ENCODE measurements around the gene UNC5C.

UNC5C gene

DNA sequence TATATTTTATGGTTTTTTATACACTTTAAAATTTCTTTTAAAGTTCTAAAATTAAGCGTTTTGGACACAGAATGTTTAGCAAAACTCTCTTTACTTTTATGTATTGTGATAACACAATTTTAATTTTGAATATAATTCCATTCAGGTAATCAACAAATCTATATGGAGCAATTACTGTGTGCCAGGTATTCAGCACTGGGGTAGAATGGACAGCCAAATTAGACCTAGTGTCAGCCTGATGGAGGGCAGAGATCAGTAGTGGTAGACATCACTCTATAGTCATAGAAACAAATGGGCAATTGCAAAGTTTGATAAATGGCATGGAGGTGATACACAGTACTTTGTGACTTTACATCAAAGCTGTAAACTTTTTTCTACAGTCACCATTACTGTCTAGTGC is 41.8 kb upstream of the UNC5C start:
- no peaks in the 10 kb centered on the region for H3K36me3 ChIP-seq (ENCODE audit: low read depth)
- H3K9me3 ChIP-seq (ENCODE audit: severe bottlenecking), result no peaks in the 10 kb centered on the region
- no peak overlapping the region for H3K27ac ChIP-seq (ENCODE audit: poor library complexity, severe bottlenecking)
- ATAC-seq (ENCODE audit: low read depth) (no peak), DNase-seq (ENCODE audit: low spot score) (no peak)
- H3K4me1 ChIP-seq (ENCODE audit: insufficient read depth, poor library complexity, severe bottlenecking), result peaks cover 2% of the 10 kb centered on the region
- no peaks in the 10 kb centered on the region for H3K27me3 ChIP-seq (ENCODE audit: insufficient read depth, poor library complexity, severe bottlenecking)
- TF ChIP-seq, protein P1, sequence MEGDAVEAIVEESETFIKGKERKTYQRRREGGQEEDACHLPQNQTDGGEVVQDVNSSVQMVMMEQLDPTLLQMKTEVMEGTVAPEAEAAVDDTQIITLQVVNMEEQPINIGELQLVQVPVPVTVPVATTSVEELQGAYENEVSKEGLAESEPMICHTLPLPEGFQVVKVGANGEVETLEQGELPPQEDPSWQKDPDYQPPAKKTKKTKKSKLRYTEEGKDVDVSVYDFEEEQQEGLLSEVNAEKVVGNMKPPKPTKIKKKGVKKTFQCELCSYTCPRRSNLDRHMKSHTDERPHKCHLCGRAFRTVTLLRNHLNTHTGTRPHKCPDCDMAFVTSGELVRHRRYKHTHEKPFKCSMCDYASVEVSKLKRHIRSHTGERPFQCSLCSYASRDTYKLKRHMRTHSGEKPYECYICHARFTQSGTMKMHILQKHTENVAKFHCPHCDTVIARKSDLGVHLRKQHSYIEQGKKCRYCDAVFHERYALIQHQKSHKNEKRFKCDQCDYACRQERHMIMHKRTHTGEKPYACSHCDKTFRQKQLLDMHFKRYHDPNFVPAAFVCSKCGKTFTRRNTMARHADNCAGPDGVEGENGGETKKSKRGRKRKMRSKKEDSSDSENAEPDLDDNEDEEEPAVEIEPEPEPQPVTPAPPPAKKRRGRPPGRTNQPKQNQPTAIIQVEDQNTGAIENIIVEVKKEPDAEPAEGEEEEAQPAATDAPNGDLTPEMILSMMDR (IDR thresholded peaks at IDR 0.05; ENCODE audit: poor library complexity, severe bottlenecking), result no peak
- H3K4me3 ChIP-seq (ENCODE audit: severe bottlenecking), result no peak overlapping the region

GRCh38 chr4:95585016-95585695 is 36.4 kb upstream of the UNC5C start:
- H3K36me3 ChIP-seq (ENCODE audit: low read depth), result no peaks in the 10 kb centered on the region
- H3K27ac ChIP-seq (ENCODE audit: poor library complexity, severe bottlenecking), result no peak overlapping the region
- TF ChIP-seq, protein P1 (IDR thresholded peaks at IDR 0.05; ENCODE audit: poor library complexity, severe bottlenecking), result no peak
- H3K4me3 ChIP-seq (ENCODE audit: severe bottlenecking), result no peak overlapping the region
- H3K4me1 ChIP-seq (ENCODE audit: insufficient read depth, poor library complexity, severe bottlenecking), result peaks cover 11% of the 10 kb centered on the region
- H3K9me3 ChIP-seq (ENCODE audit: severe bottlenecking), result no peaks in the 10 kb centered on the region
- no peaks in the 10 kb centered on the region for H3K27me3 ChIP-seq (ENCODE audit: insufficient read depth, poor library complexity, severe bottlenecking)
- DNase-seq (ENCODE audit: low spot score), result no peak
- ATAC-seq (ENCODE audit: low read depth), result peak; percentile 76

- DNase-seq (ENCODE audit: low spot score) (no peak), ATAC-seq (ENCODE audit: low read depth) (no peak)
- Histone ChIP-seq H3K36me3 (ENCODE audit: low read depth) (no peaks in the 10 kb centered on the region), H3K27me3 (ENCODE audit: insufficient read depth, poor library complexity, severe bottlenecking) (no peaks in the 10 kb centered on the region), H3K4me3 (ENCODE audit: severe bottlenecking) (no peak overlapping the region), H3K27ac (ENCODE audit: poor library complexity, severe bottlenecking) (no peak overlapping the region), H3K4me1 (ENCODE audit: insufficient read depth, poor library complexity, severe bottlenecking) (peaks cover 5% of the 10 kb centered on the region), H3K9me3 (ENCODE audit: severe bottlenecking) (no peaks in the 10 kb centered on the region)
- TF ChIP-seq, protein P1 (IDR thresholded peaks at IDR 0.05; ENCODE audit: poor library complexity, severe bottlenecking), result no peak
Observed at GRCh38 chr4:95580226-95580625, 31.5 kb upstream of the UNC5C start.

DNA sequence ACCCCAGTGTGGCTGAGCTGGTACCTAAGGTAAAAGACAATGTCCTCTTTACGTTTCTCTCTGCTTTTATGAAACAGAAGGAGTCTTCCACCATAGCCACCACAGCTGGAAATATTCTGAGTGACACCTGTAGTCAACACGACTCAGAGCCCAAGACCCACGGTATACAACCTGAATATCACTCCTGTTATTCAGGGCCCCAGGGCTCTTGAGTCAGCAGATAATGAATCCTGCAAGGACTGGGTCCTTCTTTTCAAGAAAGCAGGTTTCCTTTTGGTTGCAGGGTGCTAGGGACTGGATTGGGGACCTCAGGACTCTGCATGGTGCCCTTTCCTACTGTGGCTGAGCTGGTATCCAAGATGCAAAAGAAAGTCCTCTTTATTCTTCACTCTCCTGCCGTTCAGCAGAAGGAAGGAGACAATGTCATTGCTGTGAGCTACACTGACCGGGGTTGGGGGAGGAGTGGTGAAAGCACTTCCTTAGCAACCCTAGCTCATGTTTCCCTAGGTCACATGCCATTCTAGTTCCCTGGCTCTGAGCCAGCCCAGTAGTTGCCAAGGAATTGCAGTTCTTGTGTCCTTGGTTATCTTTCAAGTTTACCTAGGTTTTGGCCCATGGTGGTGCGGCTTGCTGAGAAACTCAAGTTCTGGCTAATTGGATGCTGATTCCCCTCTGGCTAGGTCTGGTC is 23.7 kb upstream of the UNC5C start:
- Histone ChIP-seq H3K27ac (ENCODE audit: poor library complexity, severe bottlenecking) (no peak overlapping the region), H3K4me3 (ENCODE audit: severe bottlenecking) (no peak overlapping the region), H3K4me1 (ENCODE audit: insufficient read depth, poor library complexity, severe bottlenecking) (peaks cover 7% of the 10 kb centered on the region), H3K27me3 (ENCODE audit: insufficient read depth, poor library complexity, severe bottlenecking) (no peaks in the 10 kb centered on the region), H3K9me3 (ENCODE audit: severe bottlenecking) (peaks cover 3% of the 10 kb centered on the region), H3K36me3 (ENCODE audit: low read depth) (no peaks in the 10 kb centered on the region)
- TF ChIP-seq, protein P1 (IDR thresholded peaks at IDR 0.05; ENCODE audit: poor library complexity, severe bottlenecking), result no peak
- DNase-seq (ENCODE audit: low spot score) (peak; percentile 72), ATAC-seq (ENCODE audit: low read depth) (peak; percentile 83)

- no peak overlapping the region for H3K27ac ChIP-seq (ENCODE audit: poor library complexity, severe bottlenecking)
- peaks cover 3% of the 10 kb centered on the region for H3K9me3 ChIP-seq (ENCODE audit: severe bottlenecking)
- peaks cover 7% of the 10 kb centered on the region for H3K4me1 ChIP-seq (ENCODE audit: insufficient read depth, poor library complexity, severe bottlenecking)
- no peaks in the 10 kb centered on the region for H3K36me3 ChIP-seq (ENCODE audit: low read depth)
- no peaks in the 10 kb centered on the region for H3K27me3 ChIP-seq (ENCODE audit: insufficient read depth, poor library complexity, severe bottlenecking)
- no peak for ATAC-seq (ENCODE audit: low read depth)
- DNase-seq (ENCODE audit: low spot score), result no peak
- TF ChIP-seq, protein P1 (IDR thresholded peaks at IDR 0.05; ENCODE audit: poor library complexity, severe bottlenecking), result no peak
- H3K4me3 ChIP-seq (ENCODE audit: severe bottlenecking), result no peak overlapping the region
Observed at GRCh38 chr4:95571577-95571976, 22.8 kb upstream of the UNC5C start.
